Mucosa of descending colon (tissue), 3 donors: ENCODE data around the gene TSN. TPM values are rescaled to one million over a fixed set of nuclear protein-coding genes. Genes with fewer than 3 reads are reported as not detected.

Experiments
- ATAC-seq: fragments of 200-7000 bp; cut with Tn5 transposase; one replicate; pipeline ENCODE4 v1.9.1; 2020; ENCODE audit warnings: mild to moderate bottlenecking, moderate library complexity
- DNase-seq, 3 donors: peaks; one replicate each; pipeline ENCODE4 v3.0.0-alpha.2; 2020
- H3K36me3 ChIP-seq: fragments of 200-600 bp; one replicate; pipeline ENCODE4 v1.8.0; 2021; ENCODE audit warnings: low read depth, mild to moderate bottlenecking
- H3K4me1 ChIP-seq: fragments of 200-600 bp; one replicate; pipeline ENCODE4 v1.8.0; 2021; ENCODE audit warnings: low read depth, mild to moderate bottlenecking
- H3K4me3 ChIP-seq: fragments of 200-600 bp; one replicate; pipeline ENCODE4 v1.8.0; 2021; ENCODE audit warnings: mild to moderate bottlenecking
- H3K9me3 ChIP-seq: fragments of 200-600 bp; one replicate; pipeline ENCODE4 v1.8.0; 2021; ENCODE audit warnings: mild to moderate bottlenecking
- intact Hi-C, 2 donors: fragments of 100-400 bp; cut with DNase I in 1 of 2; cut with micrococcal nuclease in 1 of 2; formaldehyde crosslinking; loops; one replicate each; pipeline versions ENCODE4 v1.11.0 to v1.11.1; 2022; cut with DNase I, micrococcal nuclease
- total RNA-seq, 3 donors: library from RNA; stranded (reverse); fragmentation: NEBNext Ultra II Directional in 2 of 3; extraction: Animal tissue kit (Norgen Biotek cat#: 25700) in 2 of 3; gene quantifications; one replicate each; pipeline versions ENCODE4 v1.2.1 to v1.2.4, GENCODE V29; 2021 to 2023
- TF ChIP-seq, protein P1 (sequence below): fragments of 200-600 bp; IDR thresholded peaks from one replicate; pipeline ENCODE4 v1.8.0; 2022; ENCODE audit warnings: antibody characterized with exemption, mild to moderate bottlenecking
- donor health status: DM: no; HTN: no; CAD: no; lungs with moderate emphysema.
- donor health status: DM: no; HTN: no; CAD: no.
- donor health status: DM: no; HTN: yes; CAD: no.

The TSN gene
- total RNA-seq, 3 donors from 2014 or later, result 45.9 to 52.4 (median 47.3) TPM

DNA sequence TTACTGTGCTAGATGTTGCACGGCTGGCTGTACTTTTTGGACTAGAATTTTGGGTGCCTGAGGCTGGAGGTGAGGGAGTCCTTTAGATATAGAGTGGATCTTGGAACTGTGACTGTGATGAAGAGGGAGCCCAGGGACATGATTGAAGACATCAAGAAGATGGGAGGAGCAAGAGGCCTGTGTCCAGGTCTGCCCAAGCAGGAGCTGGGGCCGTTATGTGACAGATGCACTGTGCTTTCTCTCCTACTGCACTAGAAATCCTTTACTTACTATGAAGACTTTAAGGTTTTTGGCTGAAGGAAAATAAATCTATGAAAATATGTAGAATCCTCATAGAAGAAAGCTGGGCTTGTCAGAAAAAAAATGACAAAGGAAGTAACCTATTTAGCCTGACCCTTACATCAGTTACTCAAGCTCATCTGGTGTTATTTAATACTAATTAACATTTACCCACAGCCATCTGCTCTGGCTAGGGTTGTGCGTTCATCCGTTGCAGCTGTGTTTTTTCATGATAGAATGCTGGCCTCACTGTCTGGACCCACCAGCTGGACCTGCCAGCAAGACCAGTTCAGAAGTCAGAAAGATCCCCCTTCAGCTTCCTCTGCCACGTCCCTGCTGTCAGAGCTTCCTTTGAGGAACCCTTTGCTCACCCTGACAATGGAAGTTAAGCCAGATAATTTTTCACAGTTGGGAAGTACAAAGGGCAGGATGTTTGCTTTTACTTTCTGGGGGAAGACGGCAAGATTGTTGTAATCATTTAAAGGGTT lies 16.7 kb downstream of the TSN start:
- Histone ChIP-seq H3K4me3 (no peak overlapping the region), H3K36me3 (no peaks in the 10 kb centered on the region), H3K9me3 (no peaks in the 10 kb centered on the region), H3K4me1 (no peaks in the 10 kb centered on the region)
- no peak for DNase-seq
- peak; percentile 12 for ATAC-seq
- TF ChIP-seq, protein P1, sequence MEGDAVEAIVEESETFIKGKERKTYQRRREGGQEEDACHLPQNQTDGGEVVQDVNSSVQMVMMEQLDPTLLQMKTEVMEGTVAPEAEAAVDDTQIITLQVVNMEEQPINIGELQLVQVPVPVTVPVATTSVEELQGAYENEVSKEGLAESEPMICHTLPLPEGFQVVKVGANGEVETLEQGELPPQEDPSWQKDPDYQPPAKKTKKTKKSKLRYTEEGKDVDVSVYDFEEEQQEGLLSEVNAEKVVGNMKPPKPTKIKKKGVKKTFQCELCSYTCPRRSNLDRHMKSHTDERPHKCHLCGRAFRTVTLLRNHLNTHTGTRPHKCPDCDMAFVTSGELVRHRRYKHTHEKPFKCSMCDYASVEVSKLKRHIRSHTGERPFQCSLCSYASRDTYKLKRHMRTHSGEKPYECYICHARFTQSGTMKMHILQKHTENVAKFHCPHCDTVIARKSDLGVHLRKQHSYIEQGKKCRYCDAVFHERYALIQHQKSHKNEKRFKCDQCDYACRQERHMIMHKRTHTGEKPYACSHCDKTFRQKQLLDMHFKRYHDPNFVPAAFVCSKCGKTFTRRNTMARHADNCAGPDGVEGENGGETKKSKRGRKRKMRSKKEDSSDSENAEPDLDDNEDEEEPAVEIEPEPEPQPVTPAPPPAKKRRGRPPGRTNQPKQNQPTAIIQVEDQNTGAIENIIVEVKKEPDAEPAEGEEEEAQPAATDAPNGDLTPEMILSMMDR, result no peak
- intact Hi-C loops, result no loop called here

DNA sequence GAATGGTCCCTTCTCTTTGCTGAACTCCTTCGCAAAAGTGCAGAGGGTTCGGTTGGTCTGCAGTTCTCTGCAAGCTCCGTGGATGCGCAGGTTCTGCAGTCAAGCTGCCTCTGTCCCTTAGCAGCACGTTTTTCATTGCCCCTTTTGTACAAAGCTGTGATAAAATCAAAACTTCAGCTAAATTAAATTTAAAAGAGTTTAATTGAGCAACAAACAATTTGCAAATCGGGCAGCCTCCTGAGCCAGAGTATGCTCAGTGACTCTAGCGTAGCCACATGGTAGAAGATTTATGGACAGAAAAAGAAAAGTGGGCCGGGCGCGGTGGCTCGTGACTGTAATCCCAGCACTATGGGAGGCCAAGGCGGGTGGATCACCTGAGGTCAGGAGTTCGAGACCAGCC lies 18.8 kb downstream of the TSN start:
- Histone ChIP-seq H3K4me1 (peaks cover 4% of the 10 kb centered on the region), H3K4me3 (no peak overlapping the region), H3K36me3 (no peaks in the 10 kb centered on the region), H3K9me3 (no peaks in the 10 kb centered on the region)
- TF ChIP-seq, protein P1, result no peak
- no peak for DNase-seq
- intact Hi-C loops, result no loop called here
- no peak for ATAC-seq

DNA sequence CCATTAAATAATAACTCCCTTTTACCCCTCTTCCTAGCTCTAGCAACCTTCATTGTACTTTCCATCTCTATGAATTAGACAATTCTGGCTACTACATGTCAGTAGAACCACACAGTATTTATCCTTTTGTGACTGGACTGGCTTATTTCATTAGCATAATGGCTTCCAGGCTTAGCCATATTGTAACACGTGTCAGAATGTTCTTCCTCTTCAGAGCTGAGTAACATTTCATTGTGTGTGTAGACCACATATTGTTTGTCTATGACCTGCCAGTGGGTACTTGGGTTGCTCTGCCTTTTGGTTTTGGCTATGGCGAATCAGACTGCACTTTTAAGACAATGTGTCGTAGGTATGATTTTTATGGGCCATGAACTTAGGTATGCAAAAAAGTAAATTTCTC lies 20.9 kb downstream of the TSN start:
- H3K4me3 ChIP-seq, result no peak overlapping the region
- no peaks in the 10 kb centered on the region for H3K36me3 ChIP-seq
- H3K9me3 ChIP-seq, result no peaks in the 10 kb centered on the region
- ATAC-seq (no peak), DNase-seq (no peak)
- peaks cover 4% of the 10 kb centered on the region for H3K4me1 ChIP-seq
- intact Hi-C loops, result no loop called here
- TF ChIP-seq, protein P1, result no peak

DNA sequence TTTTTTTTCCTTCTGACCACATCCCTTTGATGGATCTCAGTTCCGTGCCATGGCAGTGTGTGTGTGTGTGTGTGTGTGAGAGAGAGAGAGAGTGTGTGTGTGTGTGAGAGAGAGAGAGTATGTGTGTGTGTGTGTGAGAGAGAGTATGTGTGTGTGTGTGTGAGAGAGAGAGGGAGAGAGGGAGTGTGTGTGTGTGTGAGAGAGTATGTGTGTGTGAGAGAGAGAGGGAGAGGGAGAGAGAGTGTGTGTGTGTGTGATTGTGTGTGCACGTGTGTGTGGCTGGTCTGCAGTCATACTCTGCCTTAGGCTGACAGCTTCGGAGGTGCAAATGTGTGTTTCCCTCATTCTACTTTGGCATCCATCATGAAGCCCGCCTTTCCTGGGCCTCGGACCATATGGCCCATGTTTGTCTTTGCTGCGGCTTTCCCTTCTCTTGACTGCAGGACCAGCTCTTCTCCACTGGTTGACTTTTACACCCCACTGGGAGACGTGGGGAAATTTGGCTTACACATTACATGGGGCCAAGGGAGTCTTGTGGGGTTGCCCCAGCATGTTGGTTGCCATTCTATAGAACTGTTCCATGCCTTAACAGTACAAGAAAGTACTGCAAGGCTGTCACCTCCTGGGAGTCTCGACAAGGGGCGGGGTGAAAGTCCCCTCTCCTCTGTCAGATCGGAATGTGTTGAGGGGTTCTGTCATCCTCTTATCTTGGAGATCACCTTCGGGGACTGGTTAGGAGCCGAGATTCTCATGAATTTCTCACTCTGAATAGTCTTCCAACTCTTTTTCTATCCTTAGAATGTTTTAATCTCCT lies 21.6 kb downstream of the TSN start:
- DNase-seq, result no peak
- ATAC-seq, result no peak
- TF ChIP-seq, protein P1, result no peak
- intact Hi-C loops, result no loop called here
- H3K4me3 ChIP-seq, result no peak overlapping the region
- peaks cover 4% of the 10 kb centered on the region for H3K4me1 ChIP-seq
- no peaks in the 10 kb centered on the region for H3K36me3 ChIP-seq
- no peaks in the 10 kb centered on the region for H3K9me3 ChIP-seq

DNA sequence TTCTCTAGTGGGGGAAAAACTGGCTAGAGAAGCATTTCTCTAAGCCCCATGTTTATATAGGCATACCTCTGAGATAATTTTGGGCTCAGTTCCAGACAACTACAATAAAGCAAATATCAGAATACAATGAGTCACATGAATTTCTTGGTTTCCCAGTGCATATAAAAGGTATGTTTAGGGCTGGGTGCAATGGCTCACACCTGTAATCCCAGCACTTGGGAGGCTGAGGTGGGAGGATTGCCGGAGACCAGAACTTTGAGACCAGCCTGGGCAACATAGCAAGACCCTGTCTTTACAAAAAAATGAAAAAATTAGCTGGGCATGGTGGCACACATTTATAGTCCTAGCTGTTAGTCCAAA lies 22.2 kb downstream of the TSN start:
- Histone ChIP-seq H3K36me3 (no peaks in the 10 kb centered on the region), H3K9me3 (no peaks in the 10 kb centered on the region), H3K4me1 (peaks cover 4% of the 10 kb centered on the region), H3K4me3 (no peak overlapping the region)
- TF ChIP-seq, protein P1, result no peak
- intact Hi-C loops, result no loop called here
- ATAC-seq, result peak; percentile 67
- no peak for DNase-seq
